Measurements from ENCODE around the gene CDC42BPG.
A peak's percentile ranks its signal among the peaks of the same experiment; 100 is the strongest.
"Not testable (repeated sequence)": the region's sequence is repeated elsewhere in the genome, so short reads cannot be mapped to it uniquely, and the experiment has no call there.

CDC42BPG gene

DNA sequence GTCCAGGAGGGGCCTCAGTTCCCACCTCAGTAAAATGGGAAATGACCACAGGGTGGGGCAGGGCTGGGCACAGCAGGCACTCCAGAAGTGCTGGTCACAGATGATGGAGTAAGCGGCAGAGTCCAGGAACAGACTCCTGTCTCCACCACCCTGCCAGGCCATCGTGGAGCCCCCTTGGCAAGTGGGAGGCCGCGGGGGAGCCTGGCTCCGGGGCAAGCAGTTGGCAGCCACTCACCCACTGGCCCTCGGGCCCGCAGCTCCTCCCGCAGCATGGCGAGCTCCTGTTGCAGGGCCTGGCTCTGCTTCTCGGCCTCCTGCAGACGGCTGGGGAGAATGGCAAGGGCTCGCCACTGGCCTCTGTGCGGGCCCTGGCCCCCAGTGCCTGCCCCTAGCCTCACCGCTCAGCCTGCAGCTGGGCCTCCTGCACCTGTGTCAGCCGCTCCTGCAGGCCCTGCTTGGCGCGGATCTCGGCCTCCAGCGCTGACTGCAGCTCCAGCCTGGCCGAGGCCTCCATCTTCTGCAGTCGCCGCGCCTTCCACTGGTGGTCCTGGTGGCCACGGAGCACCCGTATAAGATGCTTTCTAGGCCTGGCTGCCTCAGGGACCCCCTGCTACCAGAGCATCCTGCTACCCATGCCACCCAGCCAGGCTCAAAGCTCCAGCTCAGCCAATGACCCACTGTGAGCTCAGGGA is 10.3 kb downstream of the CDC42BPG start:
- DNase-seq = no peak

DNA sequence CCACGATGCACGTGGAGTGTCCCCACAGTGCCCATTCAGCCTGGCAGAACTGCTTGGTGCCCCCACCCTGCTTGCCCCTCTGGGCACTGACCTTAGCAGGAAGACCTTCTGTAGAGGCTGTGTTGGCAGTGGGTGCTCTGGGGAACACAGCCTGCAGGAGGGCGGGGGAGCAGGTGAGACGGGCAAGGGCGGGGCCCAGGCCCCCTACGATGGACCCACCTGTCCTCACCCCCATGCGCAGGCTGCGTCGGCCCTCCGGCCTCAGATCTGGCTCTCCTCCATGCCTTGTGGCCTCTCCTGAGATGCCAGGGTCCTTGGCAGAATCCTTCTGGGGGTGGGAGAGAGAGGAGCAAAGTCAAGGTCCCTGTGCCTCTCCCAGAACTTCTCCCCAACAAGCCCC is 10.9 kb downstream of the CDC42BPG start:
- no peak for DNase-seq

DNA sequence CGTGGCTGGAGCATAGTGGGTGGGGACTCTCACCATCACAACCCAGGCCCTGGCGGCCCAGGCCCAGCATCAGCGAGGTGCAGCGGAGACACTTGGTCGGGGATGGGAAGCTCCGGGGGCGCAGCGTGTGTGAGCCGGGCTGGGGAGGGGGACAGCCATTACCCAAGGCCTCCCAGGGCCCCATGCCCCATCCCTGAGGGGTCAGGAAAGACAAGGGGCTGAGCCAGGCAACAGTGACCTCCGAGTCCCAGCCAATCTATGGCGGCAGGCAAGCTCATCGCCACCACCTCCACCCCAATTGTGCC is 11.3 kb downstream of the CDC42BPG start:
- no peak for DNase-seq

DNA sequence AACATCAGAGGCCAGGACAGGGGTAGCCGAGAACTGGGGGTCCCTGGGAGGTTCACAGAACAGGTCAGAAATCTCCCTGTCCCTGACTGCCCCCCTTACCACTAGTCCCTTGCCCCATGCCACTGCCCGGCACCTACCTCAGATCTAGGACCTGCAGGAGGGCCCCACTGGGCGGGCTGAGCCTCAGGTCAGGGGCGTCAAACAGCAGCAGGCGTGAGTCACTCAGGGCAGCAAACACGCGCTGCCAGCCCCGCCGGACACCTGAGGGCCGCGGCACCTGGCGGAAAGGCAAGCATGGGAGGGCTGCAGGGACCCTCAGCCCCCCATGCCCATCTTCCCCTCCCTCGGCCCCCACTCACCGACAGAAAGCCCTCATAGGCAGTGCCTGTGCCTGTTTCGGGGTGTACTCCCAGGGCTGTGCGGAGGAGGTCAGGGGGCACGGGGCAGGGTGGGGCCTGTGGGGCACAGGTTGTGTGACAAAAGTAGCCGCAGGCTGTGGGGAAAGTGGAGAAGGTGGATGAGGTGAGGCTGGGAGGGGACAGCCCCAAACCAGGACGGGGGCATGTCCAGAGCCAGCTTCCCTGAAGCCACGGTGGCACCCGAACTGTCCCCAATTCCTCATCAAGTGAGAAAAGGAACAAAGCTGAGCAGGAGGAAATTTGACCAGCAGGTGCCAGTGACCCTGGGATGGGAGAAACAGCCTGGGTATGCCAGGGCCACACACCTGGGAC is 11.8 kb downstream of the CDC42BPG start:
- DNase-seq = no peak

DNA sequence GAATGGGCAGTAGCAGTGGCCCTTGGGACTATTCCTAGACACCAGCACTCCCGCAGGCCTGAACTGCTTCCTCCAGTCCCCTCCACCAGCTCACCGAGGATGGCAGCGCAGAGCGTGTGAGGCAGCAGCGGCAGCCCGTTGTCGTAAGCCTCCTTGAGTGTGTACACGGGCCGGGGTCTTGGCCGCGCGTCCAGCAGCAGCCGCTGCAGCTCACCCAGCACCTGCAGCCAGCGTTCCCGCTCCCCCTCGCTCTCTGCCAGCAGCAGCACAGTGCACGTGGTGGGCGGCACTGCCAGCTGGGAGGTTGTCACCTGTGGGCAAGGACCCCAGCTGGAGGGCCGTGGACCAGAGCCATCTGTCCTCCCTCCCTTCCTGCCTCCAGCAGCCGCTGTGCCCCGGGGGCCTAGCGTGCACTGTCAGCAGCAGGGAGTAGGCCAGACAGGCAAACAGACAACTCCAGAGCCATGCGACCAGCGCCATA is 13.0 kb downstream of the CDC42BPG start:
- DNase-seq = no peak

DNA sequence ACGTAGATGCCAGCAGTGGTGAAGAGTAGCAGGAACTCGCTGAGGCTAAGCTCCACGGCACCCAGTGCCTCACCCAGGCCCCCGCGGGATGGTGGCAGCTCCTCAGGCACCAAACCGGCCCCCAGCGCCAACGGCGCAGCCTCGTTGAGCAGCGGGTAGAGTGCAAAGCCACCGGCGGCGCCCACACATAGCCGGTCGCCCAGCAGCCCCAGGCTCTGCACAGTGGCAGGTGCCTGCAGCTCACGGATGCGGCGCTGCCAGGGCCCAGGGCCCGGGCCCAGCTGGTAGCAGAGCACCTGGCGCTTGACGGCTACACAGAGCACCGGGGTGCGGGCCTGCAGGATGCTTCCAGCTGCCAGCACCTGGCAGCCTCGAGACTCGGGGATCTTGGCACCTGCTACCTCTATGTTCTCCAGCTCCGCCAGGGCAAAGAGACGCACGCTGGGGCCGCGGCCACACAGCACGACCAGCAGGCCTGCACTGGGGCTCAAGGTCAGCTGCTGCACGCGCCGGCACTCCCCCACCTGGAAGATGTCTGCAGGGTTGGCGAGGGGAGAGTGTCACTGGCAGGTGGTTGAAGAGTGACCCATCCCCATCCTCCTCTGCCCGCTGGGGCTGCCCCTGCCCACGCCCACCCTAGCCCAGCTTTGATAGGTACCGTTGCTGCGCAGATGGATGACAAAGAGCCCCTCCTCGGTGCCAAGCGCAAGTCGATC is 14.8 kb downstream of the CDC42BPG start:
- DNase-seq = no peak

DNA sequence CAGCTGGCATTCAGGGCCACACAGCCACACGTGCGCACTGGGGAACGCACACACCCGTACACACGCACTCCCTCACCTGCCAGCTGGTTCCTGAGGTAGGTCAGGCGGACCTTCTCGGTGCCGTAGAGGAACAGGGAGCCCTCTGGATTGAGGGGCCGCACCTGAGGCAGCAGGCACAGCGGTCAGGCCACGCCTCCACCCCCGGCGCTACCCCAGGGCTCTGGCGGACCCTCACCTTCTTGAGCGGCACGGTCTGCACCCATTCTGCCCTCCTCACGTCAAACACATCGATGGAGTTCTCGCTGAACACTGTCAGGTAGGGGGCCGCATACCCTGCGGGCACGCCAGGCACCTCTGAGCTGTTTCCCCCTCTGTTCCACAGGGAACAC is 17.0 kb downstream of the CDC42BPG start:
- no peak for DNase-seq

DNA sequence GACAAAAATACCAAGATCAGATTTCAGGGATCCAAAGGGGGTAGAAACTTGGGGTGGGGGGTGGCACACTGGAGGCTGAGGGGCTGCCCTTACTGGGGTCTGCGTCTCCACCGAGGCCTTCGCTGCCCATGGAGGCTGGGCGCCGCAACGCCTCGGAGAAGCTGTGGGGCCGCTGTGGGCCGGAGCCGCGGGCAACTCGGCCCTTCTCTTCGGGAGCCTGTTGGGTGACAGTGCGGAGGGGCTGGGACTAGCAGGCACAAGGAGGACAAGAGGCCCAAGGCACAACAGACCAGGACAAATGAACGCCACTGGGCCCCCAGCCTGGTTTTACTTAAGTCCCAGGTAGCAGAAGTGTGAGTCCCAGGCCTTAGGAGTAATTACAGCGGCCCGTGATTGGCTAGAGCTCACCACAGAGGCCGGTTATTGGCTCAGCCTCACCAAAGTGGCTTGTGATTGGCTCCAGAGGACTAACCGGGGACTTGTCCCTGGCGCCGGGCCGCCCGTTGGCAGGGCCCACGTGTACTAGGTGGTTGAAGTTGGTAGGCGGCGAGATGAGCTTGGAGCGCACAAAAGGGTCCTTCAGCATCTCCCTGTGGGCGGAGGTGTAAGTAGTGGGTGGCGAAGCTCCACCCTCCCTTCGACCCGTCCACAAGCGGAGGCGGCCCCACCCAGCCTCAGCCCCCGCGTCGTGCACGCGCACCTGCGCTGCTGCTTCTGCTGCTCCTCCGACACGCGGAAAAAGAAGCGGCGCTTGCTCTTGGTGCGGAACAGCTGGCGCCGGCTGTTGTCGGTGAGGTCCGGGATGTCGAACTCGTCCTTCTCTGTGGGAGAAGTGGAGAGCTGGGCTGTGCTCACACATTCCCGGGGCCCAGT is 17.6 kb downstream of the CDC42BPG start:
- no peak for DNase-seq

DNA sequence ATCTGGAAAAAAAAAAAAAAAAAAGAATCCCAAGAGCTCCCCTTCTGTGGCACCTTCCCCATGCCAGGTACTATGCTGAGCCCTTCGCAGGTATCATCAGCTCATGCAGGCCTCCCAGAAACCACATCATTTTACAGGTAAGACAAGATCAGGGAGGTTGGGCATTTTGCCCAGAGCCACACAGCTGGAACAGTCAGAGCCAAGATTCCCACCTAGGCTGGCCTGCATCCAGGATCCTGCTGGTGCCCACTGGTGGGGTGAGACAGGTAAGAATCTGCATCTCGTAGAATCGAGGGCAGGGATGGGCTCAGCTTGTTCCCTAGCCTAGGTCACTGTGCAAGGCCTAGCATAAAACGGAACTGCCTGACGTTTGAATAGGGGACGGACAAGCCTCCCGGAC is 18.4 kb downstream of the CDC42BPG start:
- DNase-seq = no peak

DNA sequence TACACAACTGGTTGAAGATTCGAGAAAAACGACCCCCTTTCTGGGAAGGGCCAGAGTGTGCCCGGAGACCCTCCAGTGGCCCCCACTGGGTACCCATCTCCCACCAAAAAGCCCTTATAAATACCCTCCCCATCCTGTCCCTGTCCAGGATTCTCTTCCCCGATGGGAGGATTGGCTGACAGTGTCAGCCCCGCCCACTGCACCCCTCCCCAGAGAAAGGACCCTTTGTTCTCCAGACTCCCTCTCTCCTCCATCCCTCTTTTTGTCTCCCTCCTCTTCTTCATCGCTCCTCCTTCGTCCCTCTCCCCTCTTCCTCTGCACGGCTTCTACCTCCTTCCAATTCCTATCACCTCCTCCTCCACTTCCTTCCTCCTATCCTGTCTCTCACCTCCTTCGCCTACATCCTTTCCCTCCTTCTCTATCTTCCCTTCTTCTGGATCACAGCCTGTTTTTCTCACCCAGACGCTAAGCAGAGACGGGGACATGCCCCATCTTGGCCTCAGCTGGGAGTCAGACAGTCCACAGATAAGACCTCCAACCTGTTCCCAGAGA is 20.8 kb downstream of the CDC42BPG start:
- no peak for DNase-seq

DNA sequence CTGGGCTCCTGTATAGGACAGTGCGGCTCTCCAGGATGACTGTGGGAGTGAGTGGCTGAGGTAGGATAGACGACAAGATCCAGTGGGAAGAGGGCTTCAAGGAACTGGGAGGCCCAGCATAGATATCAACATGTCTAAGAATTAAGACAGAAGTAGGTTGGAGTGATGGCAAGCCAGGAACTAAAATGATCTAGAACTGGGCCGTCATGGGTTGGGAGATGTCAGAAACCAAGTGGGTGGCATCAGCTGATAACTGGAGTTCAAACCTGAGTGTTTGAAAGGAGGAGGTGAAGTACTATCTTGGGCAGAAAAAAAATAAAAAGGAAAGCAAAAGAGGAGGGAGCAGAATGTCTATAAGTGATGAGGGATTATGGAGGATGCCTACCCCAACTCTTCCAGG is 27.0 kb downstream of the CDC42BPG start:
- DNase-seq = no peak

DNA sequence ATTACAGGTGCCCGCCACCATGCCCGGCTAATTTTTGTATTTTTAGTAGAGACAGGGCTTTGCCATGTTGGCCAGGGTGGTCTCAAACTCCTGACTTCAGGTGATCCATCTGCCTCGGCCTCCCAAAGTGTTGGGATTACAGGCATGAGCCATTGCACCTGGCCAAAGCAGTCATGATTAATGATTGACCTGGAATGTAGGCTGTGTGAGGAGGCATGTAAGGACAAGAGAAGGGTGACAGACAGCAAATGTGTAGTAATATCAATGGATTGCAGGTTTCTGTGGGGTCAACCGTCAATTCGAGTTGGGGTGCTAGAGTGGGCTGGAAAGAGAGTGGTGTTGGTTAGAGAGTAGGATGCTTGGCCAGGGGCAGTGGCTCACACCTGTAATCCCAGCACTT is 29.0 kb downstream of the CDC42BPG start:
- DNase-seq = not testable (repeated sequence)

DNA sequence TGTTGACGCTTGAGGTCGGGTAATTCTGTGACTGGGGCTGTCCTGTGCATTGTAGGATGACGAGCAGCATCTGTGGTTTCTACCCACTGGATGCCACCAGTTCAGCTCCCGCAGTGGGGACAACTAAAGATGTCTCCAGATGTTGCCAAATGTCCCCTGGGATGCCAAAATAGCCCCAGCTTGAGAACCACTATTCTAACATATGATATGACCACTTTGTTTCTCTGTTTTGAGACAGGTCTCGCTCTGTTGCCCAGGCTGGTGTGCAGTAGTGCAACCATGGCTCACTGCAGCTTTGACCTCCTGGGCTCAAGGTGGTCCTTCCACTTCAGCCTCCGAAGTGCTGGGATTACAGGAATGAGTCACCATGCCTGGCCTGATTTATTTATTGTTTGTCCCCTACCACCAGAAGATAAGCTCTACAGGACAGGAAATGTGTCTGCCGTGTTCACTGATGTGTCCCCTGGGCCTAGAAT is 29.7 kb downstream of the CDC42BPG start:
- no peak for DNase-seq

DNA sequence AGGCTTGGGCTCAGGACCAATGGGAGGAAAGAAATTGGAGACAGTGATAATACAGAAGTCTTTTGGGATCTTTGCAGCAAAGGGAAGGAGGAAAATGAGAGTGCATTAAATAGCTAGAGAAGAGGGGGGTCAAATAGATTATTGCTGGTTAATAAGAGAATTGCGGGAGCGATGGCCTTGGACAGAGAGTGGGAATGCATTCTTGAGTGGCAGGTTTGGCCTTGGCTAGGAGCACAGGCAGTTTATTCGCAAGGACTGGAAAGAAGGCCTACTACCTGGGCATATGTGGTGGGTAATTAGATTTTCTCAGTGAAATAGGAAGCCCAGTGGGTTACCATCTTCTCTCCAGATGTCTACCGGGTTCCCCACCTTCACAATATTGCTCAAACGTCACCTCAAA is 30.6 kb downstream of the CDC42BPG start:
- DNase-seq = no peak

DNA sequence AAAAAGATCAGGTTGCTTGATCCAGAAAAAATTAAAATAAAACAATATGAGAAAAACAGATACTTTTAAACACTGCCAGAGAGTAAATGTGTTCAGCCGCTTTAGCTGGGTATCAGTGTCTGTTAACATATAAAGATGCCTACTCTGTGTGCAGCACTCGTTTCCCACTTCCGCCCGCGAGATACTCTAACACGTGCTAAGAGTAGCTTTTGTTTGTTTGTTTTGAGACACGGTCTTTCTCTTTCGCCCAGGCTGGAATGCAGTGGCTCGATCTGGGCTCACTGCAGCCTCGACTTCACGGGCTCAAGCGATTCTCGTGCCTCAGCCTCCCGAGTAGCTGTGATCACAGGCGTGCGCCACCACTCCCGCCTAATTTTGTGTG is 33.6 kb downstream of the CDC42BPG start:
- peak; percentile 28 for DNase-seq

DNA sequence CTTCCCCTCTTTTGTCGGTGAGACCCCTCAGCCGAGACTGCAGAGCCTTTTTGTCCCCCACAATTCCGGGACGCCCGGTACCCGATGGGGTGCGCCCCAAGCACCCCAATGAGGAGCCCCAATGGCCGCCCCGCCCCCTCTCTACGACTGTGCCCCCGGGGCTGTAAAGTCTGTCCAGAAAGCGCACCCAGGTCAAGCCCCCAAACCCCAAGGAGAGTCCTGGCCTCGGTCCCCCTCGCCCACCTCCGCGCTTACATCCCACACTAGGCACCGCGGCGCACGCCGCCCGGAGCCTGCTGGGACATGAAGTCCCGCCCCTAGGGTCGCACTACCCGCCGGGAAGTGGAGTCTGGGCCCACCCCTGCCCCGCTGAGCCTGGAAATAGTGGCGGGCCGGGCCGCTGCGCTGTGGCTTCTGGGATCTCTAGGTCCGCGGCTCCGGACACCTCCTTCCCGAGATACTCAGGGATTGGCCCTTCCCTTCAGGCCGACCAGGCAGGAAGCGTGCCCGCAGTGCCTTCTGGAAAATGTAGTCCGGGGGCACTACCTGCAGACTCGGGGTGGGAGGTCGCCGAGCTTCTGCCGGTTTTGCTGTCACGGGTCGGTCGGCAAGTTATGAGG is 34.1 kb downstream of the CDC42BPG start, which contains the start of gene MEN1:
Gene MEN1 (minus strand): TSS at position 281 of the 620 bp plus-strand sequence. CDS start 442 bp downstream, outside the sequence.
- peak; percentile 65 for DNase-seq

DNA sequence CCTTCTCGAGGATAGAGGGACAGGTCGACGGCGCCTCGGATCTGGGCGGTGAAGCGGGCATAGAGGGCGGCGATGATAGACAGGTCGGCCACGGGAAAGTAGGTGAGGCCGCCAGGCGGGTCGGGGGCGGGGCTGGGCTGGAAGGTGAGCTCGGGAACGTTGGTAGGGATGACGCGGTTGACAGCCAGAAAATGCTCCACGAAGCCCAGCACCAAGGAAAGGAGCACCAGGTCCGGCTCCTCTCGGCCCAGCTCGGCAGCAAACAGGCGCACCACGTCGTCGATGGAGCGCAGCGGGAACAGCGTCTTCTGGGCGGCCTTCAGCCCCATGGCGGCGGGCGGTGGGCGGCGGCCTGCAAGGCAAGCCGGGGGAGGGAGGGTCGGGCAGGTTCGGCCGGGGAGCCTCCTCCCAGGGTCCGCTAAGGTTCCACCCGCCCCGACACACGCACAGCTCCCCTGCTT is 34.6 kb downstream of the CDC42BPG start:
- no peak for DNase-seq

DNA sequence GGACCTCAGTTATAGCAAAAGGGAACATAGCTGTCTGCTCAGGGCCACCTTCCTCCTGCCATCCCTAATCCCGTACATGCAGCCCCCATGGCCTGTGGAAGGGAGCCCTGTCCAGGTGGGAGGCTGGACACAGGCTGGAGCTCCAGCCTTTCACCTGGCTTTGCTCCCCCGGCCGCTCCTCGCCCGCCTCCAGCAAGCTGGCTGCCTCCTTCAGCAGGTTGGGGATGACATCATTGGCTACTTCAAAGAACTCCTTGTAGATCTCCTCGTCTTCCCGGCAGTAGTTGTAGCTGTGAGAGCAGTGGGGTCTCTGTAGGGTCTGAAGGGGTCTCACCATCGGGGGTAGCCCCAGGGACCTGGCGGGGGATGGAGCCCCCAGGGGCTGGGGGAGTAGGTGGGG is 39.0 kb downstream of the CDC42BPG start:
- DNase-seq = no peak

DNA sequence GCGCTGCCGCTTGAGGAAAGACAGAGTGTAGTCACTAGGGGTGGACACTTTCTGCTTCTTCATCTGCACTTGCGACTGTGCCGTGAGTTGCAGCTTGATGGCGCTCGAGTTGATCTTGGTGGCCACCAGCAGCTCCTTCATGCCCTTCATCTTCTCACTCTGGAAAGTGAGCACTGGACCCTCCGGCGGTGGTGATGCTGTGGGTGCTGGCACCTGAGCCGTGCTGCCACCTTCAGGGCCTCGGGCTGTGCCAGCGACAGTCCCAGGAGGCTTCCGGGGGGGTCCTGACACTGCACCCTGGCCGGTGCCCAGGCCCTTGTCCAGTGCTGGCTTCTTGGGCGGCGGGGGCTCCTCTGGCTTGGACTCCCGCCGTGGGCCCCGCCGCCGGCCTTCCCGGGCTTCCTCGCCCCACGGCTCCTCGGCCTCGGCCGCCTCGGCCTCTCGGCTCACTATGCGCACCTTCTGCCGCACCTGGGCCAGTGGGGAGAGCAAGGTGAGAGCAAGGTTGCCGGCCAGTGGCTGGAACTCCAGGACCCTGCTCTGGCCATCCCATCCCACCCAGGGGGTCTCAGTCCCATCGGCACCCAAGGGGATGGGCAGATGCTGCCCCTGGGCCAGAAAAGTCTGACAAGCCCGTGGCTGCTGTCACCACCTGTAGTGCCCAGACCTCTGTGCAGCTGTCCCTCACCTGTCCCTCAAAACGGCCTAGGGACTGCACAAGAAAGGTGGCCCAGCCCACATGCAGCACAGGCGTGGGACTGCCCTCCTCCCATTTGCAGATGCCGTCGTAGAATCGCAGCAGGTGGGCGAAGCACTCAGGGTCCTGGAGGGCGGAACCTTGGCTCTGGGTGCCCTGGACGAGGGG is 39.9 kb downstream of the CDC42BPG start:
- DNase-seq = no peak

DNA sequence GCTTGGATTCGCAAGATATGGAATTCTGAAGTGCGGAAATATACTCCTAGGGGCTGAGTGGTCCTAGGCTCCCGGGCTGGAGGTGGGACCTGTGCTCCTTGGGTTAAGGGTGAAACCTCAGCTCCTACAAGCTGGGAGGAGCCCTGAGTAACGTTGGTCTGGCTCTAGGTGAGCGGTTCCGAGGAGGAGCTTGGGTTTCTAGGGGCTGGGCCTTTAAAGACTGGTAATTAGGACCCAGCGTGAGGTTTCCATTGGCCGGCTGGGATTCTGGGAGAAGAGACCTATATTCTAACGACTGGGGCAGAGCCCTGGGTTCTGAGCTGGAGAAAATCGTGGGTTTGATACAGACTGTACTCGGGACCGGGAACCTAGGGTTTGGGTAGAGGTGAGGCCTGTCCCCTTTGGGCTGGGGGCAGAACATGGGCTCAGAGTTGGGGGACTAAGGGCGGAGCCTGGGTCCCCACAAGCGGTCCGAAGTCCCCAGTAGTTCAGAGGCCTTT is 40.6 kb downstream of the CDC42BPG start:
- DNase-seq = no peak
